Stimulated activated CD4-positive, alpha-beta T cell treated with anti-CD3 and anti-CD28 coated beads, Interleukin-1b, Interleukin-23, amount 100 ng/mL, for 48 hours (primary cell): ENCODE results near the gene HINFP.
"Not testable (repeated sequence)": the region's sequence is repeated elsewhere in the genome, so short reads cannot be mapped to it uniquely, and the experiment has no call there.

Source experiments
- DNase-seq: peaks from one replicate; pipeline ENCODE4 v3.0.0-alpha.2; 2020

The HINFP gene

GRCh38 chr11:119118227-119118626, 3.2 kb upstream of the HINFP start:
- no peak for DNase-seq

- DNase-seq = no peak
These were observed 2.4 kb upstream of the HINFP start for GRCh38 chr11:119118946-119119345.

- DNase-seq = no peak
These were observed 757 bp upstream of the HINFP start for GRCh38 chr11:119120639-119121007.

- no peak for DNase-seq
These were observed 388 bp downstream of the HINFP start for GRCh38 chr11:119121811-119122124.

- no peak for DNase-seq
These were observed 4.4 kb downstream of the HINFP start for GRCh38 chr11:119125821-119126220.

GRCh38 chr11:119126675-119127268, 5.4 kb downstream of the HINFP start:
- DNase-seq = no peak

- DNase-seq = no peak
These were observed 9.3 kb downstream of the HINFP start for GRCh38 chr11:119130662-119131061.

- DNase-seq = no peak
These were observed 13.1 kb downstream of the HINFP start for GRCh38 chr11:119134389-119134978.

- not testable (repeated sequence) for DNase-seq
These were observed 17.9 kb downstream of the HINFP start for GRCh38 chr11:119139276-119139675.

- DNase-seq = peak; percentile 32
These were observed 23.6 kb downstream of the HINFP start for GRCh38 chr11:119144825-119145486.

GRCh38 chr11:119145551-119145950, 24.2 kb downstream of the HINFP start:
- DNase-seq = no peak

GRCh38 chr11:119147604-119148333, 26.4 kb downstream of the HINFP start:
- no peak for DNase-seq

GRCh38 chr11:119148720-119149017, 27.3 kb downstream of the HINFP start:
- DNase-seq = no peak

GRCh38 chr11:119149018-119149785, 27.8 kb downstream of the HINFP start, which contains the start of gene ABCG4:
Gene ABCG4, plus strand, starts transcription at chr11:119149052. Its CDS starts 914 bp downstream, at chr11:119149966.
- no peak for DNase-seq

- no peak for DNase-seq
These were observed 28.5 kb downstream of the HINFP start for GRCh38 chr11:119149786-119150275.

- no peak for DNase-seq
These were observed 30.7 kb downstream of the HINFP start for GRCh38 chr11:119152043-119152442.

GRCh38 chr11:119152604-119153003, 31.2 kb downstream of the HINFP start:
- DNase-seq = no peak

- no peak for DNase-seq
These were observed 31.9 kb downstream of the HINFP start for GRCh38 chr11:119153049-119153818.

GRCh38 chr11:119154178-119154577, 32.8 kb downstream of the HINFP start:
- no peak for DNase-seq

GRCh38 chr11:119155733-119156492, 34.5 kb downstream of the HINFP start:
- no peak for DNase-seq

- DNase-seq = no peak
These were observed 35.1 kb downstream of the HINFP start for GRCh38 chr11:119156496-119156895.

- no peak for DNase-seq
These were observed 35.7 kb downstream of the HINFP start for GRCh38 chr11:119157063-119157462.
